IMR-90 (cell line): ENCODE results near the gene PIEZO2. TPM values are rescaled to one million over a fixed set of nuclear protein-coding genes. Genes with fewer than 3 reads are reported as not detected.

Source experiments
- ATAC-seq: fragments of 200-7000 bp; cut with Tn5 transposase; 2 replicates; pipeline ENCODE4 v1.9.1; 2020; ENCODE audit warnings: low read depth, mild to moderate bottlenecking, moderate library complexity
- BruUV-seq: library from RNA; stranded (reverse); fragments of 400-500 nt; replicated peaks from 2 replicates; lab custom pipeline; 2021; lab: Mats Ljungman, UMichigan
- CTCF ChIA-PET: fragments of 300-600 bp; formaldehyde crosslinking; extraction: SDS; loops from one replicate; lab custom pipeline; 2021; ENCODE audit warnings: antibody characterized with exemption; lab: Yijun Ruan, JAX
- POLR2A ChIA-PET: fragments of 300-600 bp; sonication (Branson Sonifier 250); formaldehyde crosslinking; loops from one replicate; lab custom pipeline; 2022; ENCODE audit warnings: antibody characterized with exemption; ENCODE audit not compliant: unreplicated experiment; lab: Charles Lee
- DNase-seq: peaks from one replicate; pipeline ENCODE4 v3.0.0; 2013
- H2AFZ ChIP-seq: replicated peaks from 2 replicates; pipeline ENCODE3; 2013; ENCODE audit warnings: low read length, mild to moderate bottlenecking; ENCODE audit not compliant: poor library complexity
- H2AK5ac ChIP-seq: 2 replicates; pipeline ENCODE4 v1.6.1; 2013; ENCODE audit warnings: low read depth, low read length, inconsistent platforms
- H2AK9ac ChIP-seq: replicated peaks from 2 replicates; pipeline ENCODE3; 2013; ENCODE audit warnings: mild to moderate bottlenecking, low read depth, low read length, moderate library complexity; ENCODE audit not compliant: poor library complexity
- H2BK120ac ChIP-seq: 2 replicates; pipeline ENCODE4 v1.6.1; 2013; ENCODE audit warnings: low read depth, low read length, inconsistent platforms
- H2BK15ac ChIP-seq: 3 replicates; pipeline ENCODE4 v1.6.1; 2013; ENCODE audit warnings: low read depth, low read length, inconsistent platforms
- H2BK20ac ChIP-seq: 2 replicates; pipeline ENCODE4 v1.6.1; 2013; ENCODE audit warnings: low read depth, mild to moderate bottlenecking, inconsistent platforms, low read length, moderate library complexity
- H2BK5ac ChIP-seq: 2 replicates; pipeline ENCODE4 v1.6.1; 2013; ENCODE audit warnings: mild to moderate bottlenecking, low read depth, low read length, inconsistent platforms; ENCODE audit not compliant: poor library complexity, severe bottlenecking
- H3K14ac ChIP-seq: replicated peaks from 2 replicates; pipeline ENCODE4 v1.6.1; 2013; ENCODE audit warnings: low read depth, low read length, inconsistent platforms
- H3K18ac ChIP-seq: 2 replicates; pipeline ENCODE4 v1.6.1; 2013; ENCODE audit warnings: low read depth, low read length, control low read depth
- H3K23ac ChIP-seq: 2 replicates; pipeline ENCODE4 v1.6.1; 2013; ENCODE audit warnings: low read depth, low read length, inconsistent platforms
- H3K27ac ChIP-seq: 2 replicates; pipeline ENCODE4 v1.5.1; 2013; ENCODE audit warnings: mild to moderate bottlenecking, control low read depth, low read length; ENCODE audit not compliant: insufficient read depth
- H3K27me3 ChIP-seq: 2 replicates; pipeline ENCODE4 v1.6.1; 2013; ENCODE audit warnings: low read length; ENCODE audit not compliant: control insufficient read depth, insufficient read depth
- H3K36me3 ChIP-seq: 2 replicates; pipeline ENCODE4 v1.6.1; 2013; ENCODE audit warnings: low read length, mixed read lengths; ENCODE audit not compliant: control insufficient read depth, insufficient read depth
- H3K4ac ChIP-seq: 2 replicates; pipeline ENCODE4 v1.6.1; 2013; ENCODE audit warnings: low read depth, low read length, inconsistent platforms
- H3K4me1 ChIP-seq: 2 replicates; pipeline ENCODE4 v1.6.1; 2013; ENCODE audit warnings: low read length, mixed read lengths; ENCODE audit not compliant: control insufficient read depth, insufficient read depth
- H3K4me2 ChIP-seq: 2 replicates; pipeline ENCODE4 v1.6.1; 2013; ENCODE audit warnings: low read depth, mild to moderate bottlenecking, control low read depth, low read length, moderate library complexity
- H3K4me3 ChIP-seq: 2 replicates; pipeline ENCODE4 v1.5.1; 2013; ENCODE audit warnings: low read depth, mild to moderate bottlenecking, control low read depth, low read length, moderate library complexity; ENCODE audit not compliant: insufficient read depth
- H3K56ac ChIP-seq: 2 replicates; pipeline ENCODE4 v1.6.1; 2013; ENCODE audit warnings: low read length, inconsistent platforms; ENCODE audit not compliant: insufficient read depth; ENCODE audit errors: extremely low read depth
- H3K79me1 ChIP-seq, 2 experiments: 2 replicates each; pipeline ENCODE4 v1.6.1; 2013; ENCODE audit warnings: low read length in 2 of 2, inconsistent platforms in 1 of 2, low read depth in 1 of 2
- H3K9ac ChIP-seq: 2 replicates; pipeline ENCODE4 v1.6.1; 2013; ENCODE audit warnings: low read depth, low read length, control low read depth
- H3K9me1 ChIP-seq: 2 replicates; pipeline ENCODE4 v1.6.1; 2013; ENCODE audit warnings: low read length, inconsistent platforms; ENCODE audit not compliant: insufficient read depth
- H3K9me3 ChIP-seq: 2 replicates; pipeline ENCODE4 v1.6.1; 2013; ENCODE audit warnings: low read length; ENCODE audit not compliant: control insufficient read depth, insufficient read depth
- H4K20me1 ChIP-seq: 2 replicates; pipeline ENCODE4 v1.6.1; 2013; ENCODE audit warnings: low read length, inconsistent platforms; ENCODE audit not compliant: insufficient read depth
- H4K5ac ChIP-seq: 2 replicates; pipeline ENCODE4 v1.6.1; 2013; ENCODE audit warnings: mild to moderate bottlenecking, low read depth, low read length, control low read depth
- H4K8ac ChIP-seq, 2 experiments: 2 replicates each; pipeline ENCODE4 v1.6.1; 2013; ENCODE audit warnings: low read depth in 2 of 2, low read length in 2 of 2, control low read depth in 1 of 2, inconsistent platforms in 1 of 2
- H4K91ac ChIP-seq: 2 replicates; pipeline ENCODE4 v1.6.1; 2013; ENCODE audit warnings: low read depth, low read length, inconsistent platforms; ENCODE audit not compliant: insufficient read depth
- MAZ ChIP-seq: IDR thresholded peaks from 2 replicates; pipeline ENCODE4 v1.6.1; 2012; ENCODE audit warnings: low read depth, mild to moderate bottlenecking, low read length, improper control_type of control experiment, moderate library complexity, borderline replicate concordance
- WGBS, 2 experiments: methylation state at CpG; one replicate each; pipeline versions ENCODE4 v1.1.5 to v1.1.7; 2013; ENCODE audit warnings: missing lambda C conversion rate in 2 of 2; ENCODE audit not compliant: insufficient read length in 1 of 2; ENCODE audit errors: extremely low coverage in 2 of 2; 5-methylcytosine and 5-hydroxymethylcytosine counted together
- dilution Hi-C: fragments of 300-500 bp; cut with HindIII; formaldehyde crosslinking; loops from one replicate; pipeline ENCODE4 v1.14.3; 2018; ENCODE audit warnings: low sequenced_read_pairs; ENCODE audit not compliant: unreplicated experiment
- in situ Hi-C: fragments of 300-500 bp; cut with MboI; formaldehyde crosslinking; loops from 3 replicates; pipeline ENCODE4 v1.14.3; 2019; ENCODE audit warnings: low sequenced_read_pairs, inconsistent platforms, mixed read lengths
- intact Hi-C: fragments of 100-400 bp; cut with micrococcal nuclease; formaldehyde crosslinking; loops from 2 replicates; pipeline ENCODE4 v1.10.0; 2022
- polyA plus RNA-seq, 3 experiments: library from polyadenylated mRNA; depleted of rRNA; stranded (reverse); fragments of >200 nt; gene quantifications; 2 replicates each; pipeline ENCODE4 v1.2.3, GENCODE V29; 2012; ENCODE audit warnings: low replicate concordance in 1 of 3
- total RNA-seq: library from RNA; depleted of rRNA; stranded (reverse); fragments of >200 nt; gene quantifications from 2 replicates; pipeline ENCODE4 v1.2.3, GENCODE V29; 2012

Gene PIEZO2
- total and polyA plus RNA-seq, 2 of the 4 experiments (the other 2 are of a cell fraction): 2.4 to 4.1 TPM

- Histone ChIP-seq H3K4me1 (no peaks in the 10 kb centered on the region), H3K18ac (no peak overlapping the region), H2AK5ac (no peak overlapping the region), H3K36me3 (peaks cover 11% of the 10 kb centered on the region; the same call in 1 of the 2 replicates), H2BK20ac (no peak overlapping the region), H2BK5ac (no peak overlapping the region), H3K4me3 (no peak overlapping the region), H3K27me3 (no peaks in the 10 kb centered on the region), H2BK15ac (no peak overlapping the region), H3K14ac (no peak overlapping the region), H3K9me3 (no peaks in the 10 kb centered on the region), H3K79me1 (no peaks in the 10 kb centered on the region), H3K4me2 (no peak overlapping the region), H2AK9ac (no peak overlapping the region), H4K91ac (no peak overlapping the region), H3K56ac (no peak overlapping the region), H3K9me1 (peaks cover 6% of the 10 kb centered on the region; the same call in 1 of the 2 replicates), H4K8ac (no peak overlapping the region), H4K20me1 (no peaks in the 10 kb centered on the region), H2AFZ (no peak overlapping the region), H4K5ac (no peak overlapping the region), H3K9ac (no peak overlapping the region), H3K27ac (no peak overlapping the region), H3K23ac (no peak overlapping the region), H3K4ac (no peak overlapping the region), H2BK120ac (no peak overlapping the region)
- intact Hi-C loops (no loop called here), dilution Hi-C loops (no loop called here), in situ Hi-C loops (no loop called here)
- ChIA-PET POLR2A (no interaction called here), CTCF (no interaction called here)
- DNase-seq (no peak), ATAC-seq (no peak)
- WGBS, 2 experiments: no CpG with 5 or more reads among the region's 5 CpGs
- no TSS peak for BruUV-seq
- no peak for TF ChIP-seq MAZ
These were observed 405.6 kb downstream of the PIEZO2 start for GRCh38 chr18:10743766-10744165.
